ENCODE data around the gene PLEKHF1.

PLEKHF1 gene

DNA sequence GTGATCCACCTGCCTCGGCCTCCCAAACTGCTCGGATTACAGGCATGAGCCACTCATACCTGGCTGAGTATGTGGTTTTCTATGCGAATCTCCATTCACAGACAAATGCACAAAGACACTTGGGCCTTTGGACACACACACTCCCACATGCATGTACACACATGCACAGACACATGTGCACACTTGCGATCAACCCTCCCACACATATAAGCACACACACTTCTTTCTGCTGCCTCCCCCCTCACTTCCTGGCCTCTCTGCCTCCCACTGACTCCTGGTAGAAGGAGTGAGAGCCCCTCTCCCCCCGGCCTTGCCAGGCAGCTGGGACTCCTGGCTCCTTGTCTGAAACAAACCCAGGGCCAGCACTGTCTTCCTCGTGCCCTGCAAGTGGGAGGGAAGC is 29.3 kb upstream of the PLEKHF1 start:
- DNase-seq, result no peak

DNA sequence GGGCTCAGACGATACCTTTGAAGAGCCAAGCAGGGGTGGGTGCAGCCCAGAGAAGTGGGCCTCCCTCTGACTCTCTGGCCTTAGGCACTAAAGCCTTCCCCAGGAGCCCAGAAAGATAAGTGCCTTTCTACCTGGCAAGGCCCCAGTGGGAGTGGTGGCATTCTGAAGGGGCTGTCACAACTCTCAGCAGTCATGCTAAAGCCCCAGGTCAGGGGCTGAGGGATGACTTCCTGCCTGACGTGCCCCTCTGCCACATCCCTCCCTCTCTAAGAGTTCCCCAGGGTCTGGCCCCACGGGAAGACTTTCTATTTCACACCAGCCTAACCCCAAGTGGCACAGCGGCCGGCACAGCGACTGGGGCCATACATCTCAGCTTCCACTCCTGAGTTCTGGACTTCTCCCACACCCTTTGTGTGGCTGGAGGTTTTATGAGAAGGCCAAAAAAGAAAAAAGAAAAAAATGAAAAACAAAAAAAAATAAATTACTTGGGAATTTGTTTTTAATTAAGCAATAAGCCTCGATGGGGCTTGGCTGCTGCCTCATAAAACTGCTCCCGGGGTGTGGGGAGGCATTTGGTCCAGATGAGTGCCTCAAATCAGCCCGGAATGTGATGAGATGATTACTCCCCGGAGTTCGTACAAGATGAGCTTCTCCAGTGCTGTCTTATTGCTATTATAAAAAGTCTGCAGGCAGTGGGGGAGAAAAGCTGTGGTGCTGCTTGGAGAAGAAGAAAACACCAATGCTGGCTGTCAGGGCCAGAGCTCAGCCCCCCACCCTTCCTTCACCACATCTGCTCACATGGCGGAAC is 28.5 kb upstream of the PLEKHF1 start:
- no peak for DNase-seq

DNA sequence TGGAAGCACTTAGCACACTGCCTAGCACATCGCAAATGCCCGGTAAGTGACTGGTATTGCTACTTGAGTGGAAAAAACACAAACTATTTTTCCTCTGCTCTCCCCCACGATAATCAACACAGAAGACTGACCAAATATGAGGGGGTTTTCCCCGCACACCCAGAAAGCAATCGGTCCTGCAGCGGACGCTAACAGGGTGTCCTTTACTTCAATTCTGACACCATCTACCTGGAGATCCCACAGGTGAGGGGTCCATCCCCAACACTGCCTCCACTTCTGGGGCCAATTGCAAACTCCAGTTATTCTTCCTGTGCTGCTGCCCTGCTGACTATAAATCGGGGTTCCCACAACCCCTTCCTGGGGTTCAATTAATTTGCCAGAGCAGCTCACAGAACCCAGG is 26.2 kb upstream of the PLEKHF1 start:
- DNase-seq, result no peak

DNA sequence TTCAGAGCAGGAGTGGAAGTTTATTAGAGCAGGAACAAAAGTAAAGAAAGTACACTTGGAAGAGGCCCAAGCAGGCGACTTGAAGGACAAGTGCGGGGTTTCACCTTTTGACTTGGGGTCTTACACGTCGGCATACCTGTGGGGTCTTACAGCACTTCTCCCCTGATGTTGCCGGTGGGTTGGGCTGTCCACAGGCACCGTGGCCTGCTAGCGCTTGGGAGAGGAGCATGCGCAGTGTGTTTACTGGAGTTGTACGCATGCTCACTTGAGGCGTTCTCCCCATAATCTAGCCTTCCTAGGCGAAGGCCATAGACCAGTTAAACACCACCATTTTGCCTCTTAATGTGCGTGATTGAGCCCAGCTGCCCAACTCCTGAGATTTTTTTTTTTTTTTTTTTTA is 25.0 kb upstream of the PLEKHF1 start:
- no peak for DNase-seq

DNA sequence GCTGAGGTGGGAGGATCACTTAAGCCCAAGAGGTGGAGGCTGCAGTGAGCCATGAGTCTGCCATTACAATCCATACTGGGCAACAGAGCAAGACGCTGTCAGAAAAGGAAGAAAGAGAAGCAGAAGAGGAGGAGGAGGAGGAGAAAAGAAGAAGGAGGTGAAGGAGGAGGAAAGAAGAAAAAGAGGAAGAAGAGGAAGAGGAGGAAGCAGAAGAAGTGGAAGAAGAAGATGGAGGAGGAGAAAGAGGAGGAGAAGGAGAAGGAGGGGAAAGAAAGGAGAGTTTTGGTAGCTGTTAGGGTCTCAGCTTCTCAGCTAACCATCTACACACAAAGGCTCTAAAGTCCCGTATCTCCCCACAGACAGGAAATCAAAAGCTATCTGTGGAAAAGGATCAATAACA is 23.7 kb upstream of the PLEKHF1 start:
- no peak for DNase-seq

DNA sequence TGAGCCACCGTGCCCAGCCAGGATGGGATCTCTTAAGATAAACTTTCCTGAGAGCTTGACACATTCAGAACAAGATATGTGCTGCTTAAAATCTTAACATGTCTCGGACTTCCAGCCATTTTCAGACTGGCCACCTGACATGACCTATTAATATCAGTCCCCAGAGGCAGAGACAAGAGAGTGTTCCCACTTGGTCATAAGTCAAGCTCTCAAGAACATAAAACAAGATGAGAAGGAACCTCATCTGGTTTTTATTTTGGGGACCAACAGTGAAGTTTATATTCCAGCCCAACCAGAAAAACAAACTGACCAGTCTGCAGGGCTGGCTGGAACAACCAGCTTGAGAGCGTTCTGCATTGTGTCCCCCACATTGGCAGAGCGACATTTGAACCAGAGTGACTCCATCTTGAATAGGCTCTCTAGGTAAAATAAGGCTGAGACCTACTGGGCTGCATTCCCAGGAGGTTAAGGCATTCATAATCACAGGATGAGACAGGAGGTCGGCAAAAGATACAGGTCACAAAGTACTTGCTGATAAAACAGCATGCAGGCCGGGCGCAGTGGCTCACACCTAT is 21.8 kb upstream of the PLEKHF1 start:
- DNase-seq, result no peak

DNA sequence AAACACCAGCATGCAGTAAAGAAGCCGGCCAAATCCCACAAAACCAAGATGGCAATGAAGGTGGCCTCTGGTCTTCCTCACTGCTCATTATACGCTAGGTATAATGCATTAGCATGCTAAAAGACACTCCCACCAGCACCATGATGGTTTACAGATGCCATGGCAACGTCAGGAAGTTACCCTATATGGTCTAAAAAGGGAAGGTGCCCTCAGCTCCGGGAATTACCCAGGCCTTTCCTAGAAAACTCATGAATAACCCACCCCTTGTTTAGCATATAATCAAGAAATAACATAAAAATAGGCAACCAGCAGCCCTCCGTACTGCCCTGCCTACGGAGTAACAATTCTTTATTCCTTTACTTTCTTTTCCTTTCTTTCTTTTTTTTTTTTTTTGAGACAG is 21.1 kb upstream of the PLEKHF1 start:
- DNase-seq, result no peak

DNA sequence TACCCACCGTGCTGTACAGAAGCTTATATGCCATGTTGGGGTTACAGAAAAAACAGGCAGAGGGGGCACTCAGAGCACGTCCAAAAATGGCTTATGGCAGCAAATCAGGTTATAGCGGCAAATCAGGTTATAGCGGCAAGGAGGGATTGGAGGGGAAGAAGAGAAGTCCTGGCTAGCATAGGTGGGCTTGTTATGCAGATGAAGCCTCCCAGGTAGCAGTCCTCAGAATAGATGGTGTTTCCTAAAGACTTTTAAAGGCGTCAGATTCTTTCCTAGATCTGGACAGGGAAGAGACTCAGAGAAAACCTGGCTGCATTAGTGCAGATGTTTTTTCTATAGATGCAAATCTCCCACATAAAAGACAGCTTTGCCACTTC is 19.8 kb upstream of the PLEKHF1 start:
- DNase-seq, result no peak

DNA sequence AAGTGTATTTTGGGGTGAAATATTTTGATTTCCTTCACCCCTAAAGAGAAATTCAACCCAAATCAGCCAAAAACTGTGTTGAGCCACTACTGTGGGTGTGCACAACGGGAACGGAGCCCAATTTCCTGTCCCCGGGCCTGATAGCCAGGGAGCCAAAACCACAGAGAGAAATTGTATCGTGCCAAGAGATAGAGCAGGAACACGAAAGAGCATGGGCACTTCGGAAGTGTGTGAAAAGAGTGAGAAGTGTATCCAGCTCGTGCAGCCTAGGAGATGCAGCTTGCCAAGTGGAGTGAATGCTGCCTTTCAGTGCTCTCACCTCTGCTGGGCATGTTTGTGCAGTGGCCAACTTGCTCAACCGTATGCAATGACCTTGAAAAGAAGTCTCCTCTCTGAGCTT is 19.4 kb upstream of the PLEKHF1 start:
- DNase-seq, result no peak

DNA sequence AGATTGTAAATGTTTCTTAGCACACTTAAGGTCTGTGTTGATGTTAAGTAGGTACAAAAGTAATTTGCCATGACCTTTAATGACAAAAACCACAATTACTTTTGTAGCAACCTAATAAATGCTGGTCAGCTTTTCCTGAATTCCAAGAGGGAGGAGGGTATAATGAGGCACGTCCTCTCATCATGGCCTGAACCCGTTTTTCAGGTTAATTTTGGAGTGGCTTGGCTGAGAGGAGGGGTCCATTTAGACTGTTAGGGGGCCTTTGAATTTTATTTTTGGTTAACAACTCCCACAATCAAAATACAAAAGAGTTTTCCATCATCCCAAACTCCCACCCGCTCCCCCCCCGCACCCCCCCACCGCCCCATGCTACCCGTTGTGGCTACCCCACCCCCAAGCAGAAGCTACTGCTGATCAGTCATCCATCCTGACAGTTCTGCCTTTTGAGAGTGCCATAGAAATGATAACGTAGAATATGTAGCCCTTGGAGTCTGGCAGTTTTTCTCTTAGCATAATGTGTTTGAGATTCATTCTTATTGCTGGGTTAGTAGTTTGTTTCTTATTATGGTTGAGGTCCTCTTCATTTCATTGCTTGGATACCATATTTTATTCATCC is 14.4 kb upstream of the PLEKHF1 start:
- no peak for DNase-seq

DNA sequence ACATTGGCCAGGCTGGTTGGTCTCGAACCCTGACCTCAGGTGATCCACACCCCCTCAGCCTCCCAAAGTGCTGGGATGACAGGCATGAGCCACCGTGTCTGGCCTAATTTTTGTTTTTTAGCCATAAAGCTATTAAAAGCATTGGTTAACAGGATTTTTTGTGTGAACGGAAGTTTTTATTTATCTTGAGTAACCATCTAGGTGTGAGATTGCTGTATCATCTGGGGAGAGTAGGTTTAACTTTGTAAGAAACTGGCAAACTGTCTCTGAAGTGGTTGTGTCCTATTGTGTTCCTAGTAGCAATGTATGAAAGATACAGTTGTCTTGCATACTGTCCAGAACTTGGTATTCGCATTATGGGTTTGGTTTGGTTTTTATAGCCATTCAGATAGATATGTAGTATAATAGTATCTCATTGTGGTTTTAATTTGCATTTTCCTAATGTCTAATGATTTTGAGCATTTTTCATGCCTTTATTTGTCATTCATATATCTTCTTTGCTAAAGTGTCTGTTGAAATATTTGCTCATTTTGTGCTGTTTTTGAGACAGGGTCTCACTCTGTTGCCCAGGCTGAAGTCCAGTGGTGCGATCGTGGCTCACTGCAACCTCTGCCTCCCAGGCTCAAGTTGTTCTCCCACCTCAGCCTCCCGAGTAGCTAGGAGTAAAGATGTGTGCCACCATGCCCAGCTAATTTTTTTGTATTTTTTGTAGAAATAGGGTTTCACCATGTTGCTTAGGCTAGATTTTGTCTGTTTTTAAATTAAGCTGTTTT is 13.5 kb upstream of the PLEKHF1 start:
- DNase-seq, result no peak

DNA sequence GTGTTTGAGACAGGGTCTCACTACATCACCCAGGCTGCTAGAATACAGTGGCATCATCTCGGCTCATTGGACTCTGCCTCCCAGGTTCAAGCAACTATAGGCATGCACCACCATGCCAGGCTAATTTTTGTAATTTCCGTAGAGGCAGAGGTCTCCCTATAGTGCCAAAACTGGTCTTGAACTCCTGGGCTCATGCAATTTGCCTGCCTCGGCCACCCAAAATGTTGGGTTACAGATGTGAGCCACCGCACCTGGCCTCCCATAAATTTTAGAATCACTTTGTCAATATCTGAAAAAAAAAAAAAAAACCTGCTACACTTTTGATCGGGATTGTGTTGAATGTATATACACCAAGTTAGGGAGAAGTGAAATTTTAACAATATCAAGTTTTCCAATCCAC is 11.9 kb upstream of the PLEKHF1 start:
- no peak for DNase-seq

DNA sequence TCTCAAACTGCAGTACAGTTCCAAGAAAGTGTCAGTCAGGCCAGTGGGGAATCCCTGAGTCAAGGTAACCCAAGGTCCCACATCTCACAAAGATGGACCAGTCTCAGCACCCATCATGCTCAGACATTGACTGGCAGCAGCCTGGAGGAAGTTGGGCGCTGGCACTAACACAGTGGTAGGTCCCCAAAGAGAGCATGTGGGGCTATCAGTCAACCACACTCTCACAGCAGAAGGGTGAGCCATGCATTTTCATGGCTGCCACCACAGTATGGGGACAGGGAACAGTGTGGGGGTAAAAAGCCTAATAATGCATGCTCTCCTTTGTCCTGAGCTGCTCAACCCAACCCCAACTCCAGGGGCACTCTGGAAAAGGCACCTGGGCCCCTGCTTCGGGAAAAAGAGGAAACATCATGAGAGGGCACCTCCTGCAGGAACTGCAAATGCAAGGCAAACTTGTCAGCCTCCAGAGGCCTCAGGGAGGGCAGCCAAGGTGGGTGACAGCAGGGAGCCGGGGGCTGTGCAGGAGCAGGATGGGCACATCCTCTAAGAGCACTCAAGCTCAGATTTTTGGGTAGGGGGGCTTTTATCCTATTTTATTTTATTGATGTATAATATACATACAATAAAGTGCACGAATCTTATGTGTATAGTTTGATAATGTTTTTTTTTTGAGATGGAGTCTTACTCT is 9.5 kb upstream of the PLEKHF1 start:
- no peak for DNase-seq

DNA sequence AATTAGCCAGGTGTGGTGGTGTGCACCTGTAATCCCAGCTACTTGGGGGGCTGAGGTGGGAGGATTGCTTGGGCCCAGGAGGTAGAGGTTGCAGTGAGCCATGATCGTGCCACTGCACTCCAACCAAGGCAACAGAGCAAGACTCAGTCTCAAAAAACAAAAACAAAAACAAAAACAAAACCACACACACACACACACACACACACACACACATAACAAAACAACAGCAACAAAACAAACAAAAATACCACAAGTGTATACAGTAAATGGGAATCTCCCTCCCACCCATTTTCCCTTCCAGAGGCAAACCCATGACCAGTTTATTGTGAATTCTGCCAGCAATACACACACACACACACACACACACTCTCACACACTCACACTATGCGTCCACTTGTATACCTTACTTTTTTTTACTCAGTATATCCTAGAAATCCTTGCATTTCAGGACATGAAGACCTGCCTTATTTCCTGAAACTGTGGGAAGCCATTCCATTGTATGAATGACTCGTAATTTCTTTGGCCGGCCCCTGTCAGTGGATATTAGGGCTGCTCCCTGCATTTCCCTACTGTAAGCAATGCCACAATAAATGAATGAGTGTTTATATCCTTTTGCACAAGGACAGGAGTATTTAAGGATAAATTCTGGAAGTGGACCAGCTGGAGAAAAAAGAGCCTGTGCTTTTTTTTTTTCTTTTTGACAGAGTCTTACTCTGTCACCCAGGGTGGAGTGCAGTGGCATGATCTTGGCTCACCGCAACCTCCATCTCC is 6.9 kb upstream of the PLEKHF1 start:
- no peak for DNase-seq

DNA sequence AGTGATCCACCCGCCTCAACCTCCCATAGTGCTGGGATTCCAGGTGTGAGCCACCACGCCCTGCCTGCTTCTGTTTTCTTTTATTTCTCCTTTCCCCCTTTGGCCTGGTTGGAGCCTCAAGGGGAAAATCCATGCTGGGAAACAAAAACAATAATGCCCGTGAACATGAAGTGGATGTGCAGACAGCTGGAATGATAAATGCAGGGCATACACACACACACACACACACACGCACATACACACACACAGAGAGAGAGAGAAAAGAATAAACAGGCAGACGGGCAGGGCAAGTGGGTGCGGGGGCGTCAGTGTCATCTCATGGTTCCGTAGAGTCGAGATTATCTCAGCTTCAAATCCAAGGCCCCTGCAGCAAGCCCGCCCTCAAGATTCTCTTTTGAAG is 4.4 kb upstream of the PLEKHF1 start:
- DNase-seq, result no peak

DNA sequence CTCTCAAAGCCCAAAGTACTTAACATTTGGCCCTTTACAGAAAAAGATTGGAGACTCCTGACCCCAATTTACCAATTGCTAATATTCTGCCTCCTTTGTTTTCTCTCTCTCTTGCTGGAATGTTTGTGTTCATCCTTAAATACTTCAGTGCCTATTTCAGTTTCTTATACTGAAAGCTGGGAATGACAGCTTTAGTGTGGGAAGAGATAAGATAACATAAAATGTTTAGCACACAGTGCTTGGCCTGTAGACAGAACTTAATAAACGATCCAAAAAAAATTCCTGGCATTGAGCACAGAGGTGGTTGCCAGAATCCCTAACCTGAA is 3.0 kb upstream of the PLEKHF1 start:
- no peak for DNase-seq

DNA sequence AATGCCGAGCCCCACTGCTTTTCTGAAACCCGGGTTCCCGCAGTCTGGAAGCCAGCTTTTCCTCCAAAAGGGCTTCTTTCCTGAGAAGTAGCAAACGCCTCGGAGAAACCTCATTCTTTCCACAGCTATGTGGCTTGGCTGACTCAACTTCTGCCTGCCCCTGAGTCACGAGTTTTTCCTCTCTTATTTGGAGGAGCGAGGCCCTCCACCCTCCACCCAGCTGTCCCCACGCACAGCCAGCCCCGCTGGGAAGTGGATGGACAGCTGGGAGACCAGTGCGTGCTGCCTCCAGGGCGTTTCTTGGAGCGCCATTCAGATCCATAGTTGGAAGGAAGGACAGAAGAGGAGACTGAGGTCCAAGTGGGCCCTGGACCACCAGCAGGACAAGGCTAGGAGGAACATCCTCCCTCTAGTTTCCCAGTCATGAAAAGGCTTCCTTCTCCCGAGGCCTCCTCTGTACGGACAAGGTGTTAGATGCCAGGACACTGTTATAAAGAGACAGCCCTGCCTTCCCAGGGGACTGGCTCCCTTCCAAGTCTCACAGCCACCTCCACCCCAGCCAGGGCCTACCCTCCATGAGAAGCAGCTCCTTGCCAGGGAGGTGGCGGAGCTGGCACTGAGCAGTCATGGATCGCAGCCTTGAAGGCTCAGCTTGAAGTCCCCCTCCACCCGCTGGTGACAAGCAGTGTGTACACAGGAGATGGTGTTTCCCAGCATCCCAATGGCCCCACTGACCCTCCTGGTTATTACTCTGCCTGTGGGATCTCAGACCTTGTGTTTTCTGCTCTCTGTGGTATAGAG is 2.5 kb upstream of the PLEKHF1 start:
- DNase-seq, result no peak

DNA sequence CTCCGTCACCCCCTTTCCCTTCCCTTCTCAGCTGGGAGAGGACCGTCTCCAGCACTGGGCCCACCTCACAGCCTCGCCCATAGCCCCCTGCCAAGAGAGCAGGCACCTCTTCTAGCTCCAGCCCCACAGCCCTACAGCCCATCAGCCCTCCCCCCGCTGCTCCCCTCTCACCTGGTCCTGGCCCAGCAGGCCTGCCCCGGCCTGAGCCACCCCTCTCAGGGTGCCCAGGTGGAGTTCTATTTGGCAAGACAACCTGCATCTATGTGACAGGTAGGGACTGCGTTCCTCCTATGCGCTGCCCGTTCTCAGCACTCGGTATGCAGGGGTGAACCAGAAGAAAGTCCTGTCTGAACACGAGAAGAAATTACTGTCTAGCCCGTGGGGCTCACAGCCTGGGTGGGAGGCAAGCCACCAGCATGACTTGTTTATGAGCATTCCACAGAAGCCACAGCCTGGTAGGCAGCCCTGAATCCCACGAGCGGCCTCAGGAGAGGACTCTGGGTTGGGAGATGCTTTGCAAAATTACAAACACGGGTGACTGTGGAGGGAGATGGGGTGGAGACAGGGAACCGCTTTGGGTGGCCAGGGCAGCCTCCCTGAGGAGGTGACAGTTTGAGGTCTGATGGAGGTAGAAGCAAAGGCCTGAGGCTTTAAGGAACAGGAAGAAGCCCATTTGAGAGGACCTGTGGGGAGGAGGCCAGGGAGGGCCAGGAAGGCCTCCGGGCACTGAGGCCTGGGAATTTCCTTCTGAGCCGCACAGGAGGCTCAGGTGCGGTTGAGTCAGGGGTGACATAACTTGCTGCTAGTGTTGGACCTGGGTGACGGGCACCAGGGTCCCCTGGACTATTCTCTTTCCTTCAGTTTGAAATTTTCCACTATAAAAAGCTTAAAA is 1.2 kb upstream of the PLEKHF1 start:
- no peak for DNase-seq

DNA sequence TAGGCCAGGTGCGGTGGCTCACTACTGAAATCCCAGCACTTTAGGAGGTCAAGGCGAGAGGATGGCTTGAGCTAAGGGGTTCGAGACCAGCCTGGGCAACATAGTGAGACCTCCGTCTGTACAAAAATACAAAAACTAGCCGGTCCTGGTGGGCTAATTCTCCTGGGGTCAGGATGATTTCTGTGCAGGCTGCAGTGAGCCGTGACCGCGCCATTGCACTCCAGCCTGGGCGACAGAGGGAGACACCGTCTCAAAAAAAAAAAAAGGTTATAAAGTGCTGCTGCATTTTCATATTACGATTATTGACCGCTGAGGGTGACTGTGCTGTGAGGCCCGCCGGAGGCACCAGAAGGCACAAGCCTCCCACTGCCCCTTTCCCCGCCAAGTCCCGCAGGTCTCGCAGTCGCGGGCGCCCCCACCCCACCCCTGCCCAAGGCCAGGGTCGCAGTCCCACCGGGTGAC is 477 bp upstream of the PLEKHF1 start:
- DNase-seq, result no peak

DNA sequence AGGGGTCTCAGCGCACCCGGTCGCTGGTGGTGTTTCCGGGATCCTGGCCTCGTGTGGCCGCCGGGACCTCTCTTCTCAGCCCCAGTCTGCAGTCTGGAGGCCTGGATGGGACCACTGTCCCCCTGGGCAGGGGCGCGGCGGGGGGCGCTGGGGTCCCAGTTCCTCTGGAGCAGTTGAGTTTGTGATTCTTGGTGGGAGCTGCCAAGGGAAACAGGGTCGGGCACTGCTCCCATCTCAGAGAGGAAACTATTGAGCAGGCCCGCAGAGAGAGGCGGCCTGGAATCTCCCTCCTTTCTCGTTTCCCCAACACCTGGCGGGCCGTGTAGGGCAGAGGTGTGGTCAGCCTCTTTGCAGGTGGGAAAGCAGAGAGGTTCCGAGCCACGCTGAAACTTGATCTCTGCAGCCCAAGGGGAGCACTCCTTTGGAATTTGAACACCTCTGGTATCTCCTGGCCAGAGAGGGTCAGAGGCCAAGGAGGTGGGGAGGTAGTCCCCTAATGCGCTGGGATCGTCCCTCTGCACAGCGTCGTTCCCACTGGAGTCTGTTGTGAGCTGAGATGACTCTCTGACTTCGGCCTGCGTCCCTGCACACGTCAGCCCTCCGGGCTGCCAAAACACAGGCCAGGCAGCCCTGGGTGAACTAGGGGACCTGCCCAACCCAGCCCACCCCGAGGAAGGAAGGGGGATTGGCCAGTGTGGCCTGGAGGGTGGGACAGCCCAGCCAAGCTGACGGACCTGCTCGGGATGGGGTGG is 741 bp downstream of the PLEKHF1 start:
- no peak for DNase-seq

All from SHP77 (cell line).